HepG2 (cell line): ENCODE results near the gene NPDC1. TPM values are rescaled to one million over a fixed set of nuclear protein-coding genes. Genes with fewer than 3 reads are reported as not detected.

Experiments
- AGO2 ChIP-seq: fragments of 200-400 bp; formaldehyde crosslinking; optimal IDR thresholded peaks from 2 replicates; pipeline ENCODE3; 2017; ENCODE audit warnings: mild to moderate bottlenecking, low read depth, low read length, moderate library complexity
- KDM5B ChIP-seq: sonication (generic); formaldehyde crosslinking; IDR thresholded peaks from 2 replicates; pipeline ENCODE4 v1.4.0; 2020; ENCODE audit warnings: missing genetic modification reagents, mild to moderate bottlenecking, borderline replicate concordance
- ZNF251 ChIP-seq: sonication (generic); formaldehyde crosslinking; IDR thresholded peaks from 2 replicates; pipeline ENCODE4 v1.9.0; 2021; ENCODE audit warnings: mild to moderate bottlenecking, missing genetic modification reagents
- ZNF451 ChIP-seq: sonication (generic); formaldehyde crosslinking; IDR thresholded peaks from 2 replicates; pipeline ENCODE4 v1.5.0; 2020; ENCODE audit warnings: mild to moderate bottlenecking, missing genetic modification reagents
- ZNF678 ChIP-seq: sonication (generic); formaldehyde crosslinking; IDR thresholded peaks from 2 replicates; pipeline ENCODE4 v1.4.0; 2020; ENCODE audit warnings: mild to moderate bottlenecking, missing genetic modification reagents
- ZNF790 ChIP-seq: sonication (generic); formaldehyde crosslinking; IDR thresholded peaks from 2 replicates; pipeline ENCODE4 v1.8.0; 2022; ENCODE audit warnings: missing genetic modification reagents, mild to moderate bottlenecking, borderline replicate concordance
- ZSCAN21 ChIP-seq: sonication (generic); formaldehyde crosslinking; IDR thresholded peaks from 2 replicates; pipeline ENCODE4 v1.8.0; 2022; ENCODE audit warnings: mild to moderate bottlenecking, missing genetic modification reagents, moderate library complexity, borderline replicate concordance
- polyA plus RNA-seq, 8 experiments: library from polyadenylated mRNA; depleted of rRNA in 3 of 8; stranded (reverse) in 7 of 8; unstranded in 1 of 8; fragments of >200 nt; fragmentation: Illumina TruSeq in 4 of 8; extraction: Trizol in 4 of 8; gene quantifications; 2 replicates each; pipeline versions ENCODE4 v1.2.1 to v1.2.3, GENCODE V29; 2011 to 2016; ENCODE audit warnings: low read depth in 4 of 8, missing spikeins in 1 of 8, mixed read lengths in 1 of 8; ENCODE audit not compliant: insufficient read depth in 1 of 8
- total RNA-seq, 5 experiments: library from RNA; depleted of rRNA; stranded (reverse); fragments of >200 nt; fragmentation: Illumina TruSeq; extraction: Trizol; gene quantifications; 2 replicates each; pipeline ENCODE4 v1.2.3, GENCODE V29; 2016; ENCODE audit warnings: low read depth in 1 of 5
- TF ChIP-seq, protein P1 (sequence below): sonication (generic); formaldehyde crosslinking; IDR thresholded peaks from 2 replicates; pipeline ENCODE4 v1.4.0; 2020; ENCODE audit warnings: missing genetic modification reagents, mild to moderate bottlenecking, borderline replicate concordance
- TF ChIP-seq, protein P2 (sequence below): sonication (generic); formaldehyde crosslinking; IDR thresholded peaks from 2 replicates; pipeline ENCODE4 v1.4.0; 2020; ENCODE audit warnings: missing genetic modification reagents
- TF ChIP-seq, protein P3 (sequence below): sonication (generic); formaldehyde crosslinking; IDR thresholded peaks from 2 replicates; pipeline ENCODE4 v1.5.0; 2020; ENCODE audit warnings: mild to moderate bottlenecking, missing genetic modification reagents
- TF ChIP-seq, protein P4 (sequence below): sonication (generic); formaldehyde crosslinking; IDR thresholded peaks from 2 replicates; pipeline ENCODE4 v1.4.0; 2020; ENCODE audit warnings: mild to moderate bottlenecking, missing genetic modification reagents
- TF ChIP-seq, protein P5 (sequence below): sonication (generic); formaldehyde crosslinking; IDR thresholded peaks from 2 replicates; pipeline ENCODE4 v1.8.0; 2023; ENCODE audit warnings: mild to moderate bottlenecking, missing genetic modification reagents

The NPDC1 gene
- total and polyA plus RNA-seq, 2 of the 13 experiments (the other 11 are each of a cell fraction or from before 2014, with no cell fraction given) = 0.84 to 5.4 TPM

DNA sequence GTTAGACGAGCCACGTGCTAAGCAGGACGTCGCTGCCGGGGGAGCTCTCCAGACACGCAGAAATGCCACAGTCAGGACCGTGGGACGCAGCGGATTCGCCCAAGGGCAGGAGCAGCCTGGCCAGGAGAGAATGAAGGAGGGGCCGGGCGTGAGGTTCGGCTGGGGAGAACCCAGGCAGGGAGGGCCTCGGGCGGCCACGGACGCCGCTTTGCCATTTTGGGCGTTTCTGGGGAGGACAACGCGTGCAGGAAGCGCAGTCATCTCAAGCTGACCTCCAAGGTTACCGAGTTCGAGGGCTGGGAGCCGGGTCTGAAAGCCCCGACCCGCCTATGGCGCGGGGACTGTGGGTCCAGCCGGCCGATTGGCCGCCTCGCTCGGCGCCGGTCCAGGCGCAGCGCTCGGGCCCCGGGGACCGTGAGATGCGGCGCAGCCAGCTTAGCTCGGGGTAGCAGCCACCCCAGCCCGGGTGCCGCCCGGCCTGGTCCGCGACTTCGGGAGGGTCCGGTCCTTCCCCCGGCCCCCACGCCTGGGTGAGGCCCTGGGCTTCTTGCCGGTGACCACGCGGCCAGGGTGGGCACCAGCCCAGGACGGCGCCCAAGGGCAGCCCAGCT is 40.0 kb upstream of the NPDC1 start (continued):
- TF ChIP-seq, protein P1, sequence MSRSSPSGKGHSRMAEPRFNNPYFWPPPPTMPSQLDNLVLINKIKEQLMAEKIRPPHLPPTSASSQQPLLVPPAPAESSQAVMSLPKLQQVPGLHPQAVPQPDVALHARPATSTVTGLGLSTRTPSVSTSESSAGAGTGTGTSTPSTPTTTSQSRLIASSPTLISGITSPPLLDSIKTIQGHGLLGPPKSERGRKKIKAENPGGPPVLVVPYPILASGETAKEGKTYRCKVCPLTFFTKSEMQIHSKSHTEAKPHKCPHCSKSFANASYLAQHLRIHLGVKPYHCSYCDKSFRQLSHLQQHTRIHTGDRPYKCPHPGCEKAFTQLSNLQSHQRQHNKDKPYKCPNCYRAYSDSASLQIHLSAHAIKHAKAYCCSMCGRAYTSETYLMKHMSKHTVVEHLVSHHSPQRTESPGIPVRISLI (CRISPR knock-in tag) = 0 out of 2 replicates have a peak, but pooled peaks have one; percentile 41
- TF ChIP-seq KDM5B (CRISPR knock-in tag) = peak; percentile 63; the same call in 1 of the 2 replicates
- TF ChIP-seq AGO2 = peak; percentile 95
- peak; percentile 7; the same call in 1 of the 2 replicates for TF ChIP-seq ZSCAN21 (CRISPR knock-in tag)
- TF ChIP-seq, protein P2, sequence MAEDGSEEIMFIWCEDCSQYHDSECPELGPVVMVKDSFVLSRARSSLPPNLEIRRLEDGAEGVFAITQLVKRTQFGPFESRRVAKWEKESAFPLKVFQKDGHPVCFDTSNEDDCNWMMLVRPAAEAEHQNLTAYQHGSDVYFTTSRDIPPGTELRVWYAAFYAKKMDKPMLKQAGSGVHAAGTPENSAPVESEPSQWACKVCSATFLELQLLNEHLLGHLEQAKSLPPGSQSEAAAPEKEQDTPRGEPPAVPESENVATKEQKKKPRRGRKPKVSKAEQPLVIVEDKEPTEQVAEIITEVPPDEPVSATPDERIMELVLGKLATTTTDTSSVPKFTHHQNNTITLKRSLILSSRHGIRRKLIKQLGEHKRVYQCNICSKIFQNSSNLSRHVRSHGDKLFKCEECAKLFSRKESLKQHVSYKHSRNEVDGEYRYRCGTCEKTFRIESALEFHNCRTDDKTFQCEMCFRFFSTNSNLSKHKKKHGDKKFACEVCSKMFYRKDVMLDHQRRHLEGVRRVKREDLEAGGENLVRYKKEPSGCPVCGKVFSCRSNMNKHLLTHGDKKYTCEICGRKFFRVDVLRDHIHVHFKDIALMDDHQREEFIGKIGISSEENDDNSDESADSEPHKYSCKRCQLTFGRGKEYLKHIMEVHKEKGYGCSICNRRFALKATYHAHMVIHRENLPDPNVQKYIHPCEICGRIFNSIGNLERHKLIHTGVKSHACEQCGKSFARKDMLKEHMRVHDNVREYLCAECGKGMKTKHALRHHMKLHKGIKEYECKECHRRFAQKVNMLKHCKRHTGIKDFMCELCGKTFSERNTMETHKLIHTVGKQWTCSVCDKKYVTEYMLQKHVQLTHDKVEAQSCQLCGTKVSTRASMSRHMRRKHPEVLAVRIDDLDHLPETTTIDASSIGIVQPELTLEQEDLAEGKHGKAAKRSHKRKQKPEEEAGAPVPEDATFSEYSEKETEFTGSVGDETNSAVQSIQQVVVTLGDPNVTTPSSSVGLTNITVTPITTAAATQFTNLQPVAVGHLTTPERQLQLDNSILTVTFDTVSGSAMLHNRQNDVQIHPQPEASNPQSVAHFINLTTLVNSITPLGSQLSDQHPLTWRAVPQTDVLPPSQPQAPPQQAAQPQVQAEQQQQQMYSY (CRISPR knock-in tag) = no peak; the same call in 1 of the 2 replicates
- TF ChIP-seq ZNF790 (CRISPR knock-in tag) = no peak; the same call in 1 of the 2 replicates
- TF ChIP-seq, protein P3, sequence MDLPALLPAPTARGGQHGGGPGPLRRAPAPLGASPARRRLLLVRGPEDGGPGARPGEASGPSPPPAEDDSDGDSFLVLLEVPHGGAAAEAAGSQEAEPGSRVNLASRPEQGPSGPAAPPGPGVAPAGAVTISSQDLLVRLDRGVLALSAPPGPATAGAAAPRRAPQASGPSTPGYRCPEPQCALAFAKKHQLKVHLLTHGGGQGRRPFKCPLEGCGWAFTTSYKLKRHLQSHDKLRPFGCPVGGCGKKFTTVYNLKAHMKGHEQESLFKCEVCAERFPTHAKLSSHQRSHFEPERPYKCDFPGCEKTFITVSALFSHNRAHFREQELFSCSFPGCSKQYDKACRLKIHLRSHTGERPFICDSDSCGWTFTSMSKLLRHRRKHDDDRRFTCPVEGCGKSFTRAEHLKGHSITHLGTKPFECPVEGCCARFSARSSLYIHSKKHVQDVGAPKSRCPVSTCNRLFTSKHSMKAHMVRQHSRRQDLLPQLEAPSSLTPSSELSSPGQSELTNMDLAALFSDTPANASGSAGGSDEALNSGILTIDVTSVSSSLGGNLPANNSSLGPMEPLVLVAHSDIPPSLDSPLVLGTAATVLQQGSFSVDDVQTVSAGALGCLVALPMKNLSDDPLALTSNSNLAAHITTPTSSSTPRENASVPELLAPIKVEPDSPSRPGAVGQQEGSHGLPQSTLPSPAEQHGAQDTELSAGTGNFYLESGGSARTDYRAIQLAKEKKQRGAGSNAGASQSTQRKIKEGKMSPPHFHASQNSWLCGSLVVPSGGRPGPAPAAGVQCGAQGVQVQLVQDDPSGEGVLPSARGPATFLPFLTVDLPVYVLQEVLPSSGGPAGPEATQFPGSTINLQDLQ (CRISPR knock-in tag) = peak; percentile 70; the same call in 1 of the 2 replicates
- TF ChIP-seq ZNF678 (CRISPR knock-in tag) = peak; percentile 89; the same call in 1 of the 2 replicates
- TF ChIP-seq, protein P4, sequence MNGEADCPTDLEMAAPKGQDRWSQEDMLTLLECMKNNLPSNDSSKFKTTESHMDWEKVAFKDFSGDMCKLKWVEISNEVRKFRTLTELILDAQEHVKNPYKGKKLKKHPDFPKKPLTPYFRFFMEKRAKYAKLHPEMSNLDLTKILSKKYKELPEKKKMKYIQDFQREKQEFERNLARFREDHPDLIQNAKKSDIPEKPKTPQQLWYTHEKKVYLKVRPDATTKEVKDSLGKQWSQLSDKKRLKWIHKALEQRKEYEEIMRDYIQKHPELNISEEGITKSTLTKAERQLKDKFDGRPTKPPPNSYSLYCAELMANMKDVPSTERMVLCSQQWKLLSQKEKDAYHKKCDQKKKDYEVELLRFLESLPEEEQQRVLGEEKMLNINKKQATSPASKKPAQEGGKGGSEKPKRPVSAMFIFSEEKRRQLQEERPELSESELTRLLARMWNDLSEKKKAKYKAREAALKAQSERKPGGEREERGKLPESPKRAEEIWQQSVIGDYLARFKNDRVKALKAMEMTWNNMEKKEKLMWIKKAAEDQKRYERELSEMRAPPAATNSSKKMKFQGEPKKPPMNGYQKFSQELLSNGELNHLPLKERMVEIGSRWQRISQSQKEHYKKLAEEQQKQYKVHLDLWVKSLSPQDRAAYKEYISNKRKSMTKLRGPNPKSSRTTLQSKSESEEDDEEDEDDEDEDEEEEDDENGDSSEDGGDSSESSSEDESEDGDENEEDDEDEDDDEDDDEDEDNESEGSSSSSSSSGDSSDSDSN (CRISPR knock-in tag) = 0 out of 2 replicates have a peak, but pooled peaks have one; percentile 22
- TF ChIP-seq, protein P5, sequence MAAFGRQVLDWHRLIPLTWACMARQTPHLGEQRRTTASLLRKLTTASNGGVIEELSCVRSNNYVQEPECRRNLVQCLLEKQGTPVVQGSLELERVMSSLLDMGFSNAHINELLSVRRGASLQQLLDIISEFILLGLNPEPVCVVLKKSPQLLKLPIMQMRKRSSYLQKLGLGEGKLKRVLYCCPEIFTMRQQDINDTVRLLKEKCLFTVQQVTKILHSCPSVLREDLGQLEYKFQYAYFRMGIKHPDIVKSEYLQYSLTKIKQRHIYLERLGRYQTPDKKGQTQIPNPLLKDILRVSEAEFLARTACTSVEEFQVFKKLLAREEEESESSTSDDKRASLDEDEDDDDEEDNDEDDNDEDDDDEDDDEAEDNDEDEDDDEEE = 0 out of 2 replicates have a peak, but pooled peaks have one; percentile 27
- peak; percentile 4; the same call in 1 of the 2 replicates for TF ChIP-seq ZNF451
- TF ChIP-seq ZNF251 (CRISPR knock-in tag) = 0 out of 2 replicates have a peak, but pooled peaks have one; percentile 32
